Measurements from ENCODE around the gene TTN.

DNA sequence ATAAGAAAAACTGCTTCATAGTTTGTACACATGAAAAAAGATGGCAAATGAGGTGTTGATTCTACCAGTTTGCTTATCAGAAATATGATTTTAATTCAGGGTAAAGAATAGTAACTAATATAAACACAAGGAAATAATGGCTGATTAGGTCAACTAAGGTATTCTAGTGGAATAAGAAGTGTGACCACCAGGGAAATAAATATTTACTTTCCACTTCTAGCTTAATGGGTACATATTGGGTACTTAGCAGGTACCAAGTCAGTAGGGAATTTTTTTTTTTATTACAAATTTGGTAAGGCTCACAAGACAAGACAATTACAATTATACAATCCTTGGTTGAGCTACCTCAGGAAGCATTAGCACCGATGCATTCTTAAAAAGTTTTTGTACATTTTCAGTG is 191.3 kb downstream of the TTN start:
- TF ChIP-seq, protein P1, sequence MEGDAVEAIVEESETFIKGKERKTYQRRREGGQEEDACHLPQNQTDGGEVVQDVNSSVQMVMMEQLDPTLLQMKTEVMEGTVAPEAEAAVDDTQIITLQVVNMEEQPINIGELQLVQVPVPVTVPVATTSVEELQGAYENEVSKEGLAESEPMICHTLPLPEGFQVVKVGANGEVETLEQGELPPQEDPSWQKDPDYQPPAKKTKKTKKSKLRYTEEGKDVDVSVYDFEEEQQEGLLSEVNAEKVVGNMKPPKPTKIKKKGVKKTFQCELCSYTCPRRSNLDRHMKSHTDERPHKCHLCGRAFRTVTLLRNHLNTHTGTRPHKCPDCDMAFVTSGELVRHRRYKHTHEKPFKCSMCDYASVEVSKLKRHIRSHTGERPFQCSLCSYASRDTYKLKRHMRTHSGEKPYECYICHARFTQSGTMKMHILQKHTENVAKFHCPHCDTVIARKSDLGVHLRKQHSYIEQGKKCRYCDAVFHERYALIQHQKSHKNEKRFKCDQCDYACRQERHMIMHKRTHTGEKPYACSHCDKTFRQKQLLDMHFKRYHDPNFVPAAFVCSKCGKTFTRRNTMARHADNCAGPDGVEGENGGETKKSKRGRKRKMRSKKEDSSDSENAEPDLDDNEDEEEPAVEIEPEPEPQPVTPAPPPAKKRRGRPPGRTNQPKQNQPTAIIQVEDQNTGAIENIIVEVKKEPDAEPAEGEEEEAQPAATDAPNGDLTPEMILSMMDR (IDR thresholded peaks at IDR 0.05): no peak
- TF ChIP-seq POLR2A (IDR thresholded peaks at IDR 0.05): no peak

All from testis (tissue), 2 donors.